Stomach (tissue), 9 donors: ENCODE results near the gene TNFSF10. TPM values are rescaled to one million over a fixed set of nuclear protein-coding genes. Genes with fewer than 3 reads are reported as not detected.
"Not testable (repeated sequence)": the region's sequence is repeated elsewhere in the genome, so short reads cannot be mapped to it uniquely, and the experiment has no call there.

ENCODE experiments used
- DNase-seq, 2 donors: peaks; one replicate each; pipeline versions ENCODE4 v3.0.0 to v3.0.0-alpha.2; 2013 to 2019
- H3K27ac ChIP-seq, 5 donors: fragments of 200-600 bp in 4 of 5; sonication (generic) in 4 of 5; one replicate each; pipeline ENCODE4 v1.5.1; 2013 to 2019; ENCODE audit warnings: mild to moderate bottlenecking in 1 of 5, moderate library complexity in 1 of 5
- H3K27me3 ChIP-seq, 3 donors: fragments of 200-600 bp; sonication (generic); one replicate each; pipeline ENCODE4 v1.5.1; 2017 to 2019; ENCODE audit warnings: mixed run types in 1 of 3
- H3K36me3 ChIP-seq, 4 donors: fragments of 200-600 bp; sonication (generic); 1 replicate in 3 of 4; 2 replicates in 1 of 4; pipeline ENCODE4 v1.5.1; 2016 to 2019
- H3K4me1 ChIP-seq, 4 donors: fragments of 200-600 bp; sonication (generic); one replicate each; pipeline ENCODE4 v1.5.1; 2016 to 2019
- H3K4me3 ChIP-seq, 4 donors: fragments of 200-600 bp; sonication (generic) in 3 of 4; one replicate each; pipeline ENCODE4 v1.5.1; 2016 to 2019; ENCODE audit warnings: mild to moderate bottlenecking in 1 of 4
- H3K9me3 ChIP-seq, 4 donors: fragments of 200-600 bp; sonication (generic); one replicate each; pipeline ENCODE4 v1.5.1; 2016 to 2019
- CTCF ChIP-seq, 7 experiments: fragments of 450-650 bp in 4 of 7; fragments of 200-600 bp in 3 of 7; sonication (generic) in 3 of 7; IDR thresholded peaks; one replicate each; pipeline ENCODE4 v1.5.1; 2016 to 2019; ENCODE audit warnings: antibody characterized with exemption in 7 of 7, control low read depth in 2 of 7, mild to moderate bottlenecking in 1 of 7
- EP300 ChIP-seq: sonication (generic); formaldehyde crosslinking; IDR thresholded peaks from one replicate; pipeline ENCODE4 v1.6.1; 2017; ENCODE audit warnings: antibody characterized with exemption
- POLR2A ChIP-seq, 4 donors: fragments of 450-650 bp; IDR thresholded peaks; one replicate each; pipeline ENCODE4 v1.6.1; 2016; ENCODE audit warnings: antibody characterized with exemption in 4 of 4, control low read depth in 2 of 4, mild to moderate bottlenecking in 1 of 4, moderate library complexity in 1 of 4
- POLR2AphosphoS5 ChIP-seq, 3 donors: sonication (generic); formaldehyde crosslinking; IDR thresholded peaks; one replicate each; pipeline ENCODE4 v1.6.1; 2016; ENCODE audit warnings: antibody characterized with exemption in 3 of 3
- WGBS, 5 donors: extraction: QIAGEN DNeasy Blood & Tissue Kit in 3 of 5; methylation state at CpG; one replicate each; pipeline versions ENCODE4 v1.1.5 to v1.1.7; 2013 to 2018; 5-methylcytosine and 5-hydroxymethylcytosine counted together
- intact Hi-C: fragments of 100-400 bp; cut with DNase I; formaldehyde crosslinking; loops from one replicate; pipeline ENCODE4 v1.15.1; 2023; ENCODE audit warnings: low total_unique reads
- polyA plus RNA-seq, 3 donors: library from polyadenylated mRNA; stranded (reverse); fragments of 200-250 nt; gene quantifications; one replicate each; pipeline ENCODE4 v1.2.3, GENCODE V29; 2013
- total RNA-seq, 5 donors: library from RNA; depleted of rRNA; stranded (reverse); fragments of >200 nt; gene quantifications; one replicate each; pipeline versions ENCODE4 v1.1.0 to v1.2.3, GENCODE V29; 2014 to 2016
- donor health status: healthy with polysubstance abuse.
- donor health status: Bipolar disorder and iron deficiency.
- donor health status: healthy.

The TNFSF10 gene
- total and polyA plus RNA-seq, 8 donors = 4.0 to 84.2 (median 23.8) TPM

GRCh38 chr3:172511783-172512762, 11.2 kb downstream of the TNFSF10 start:
- Histone ChIP-seq H3K27me3 (no peaks in the 10 kb centered on the region), H3K4me1 (peaks cover 27 to 55% (median 44%) of the 10 kb centered on the region in 4 donors), H3K9me3 (no peaks in the 10 kb centered on the region), H3K27ac (peak overlapping the region; percentile 3 to 91 (median 43)), H3K4me3 (no peak overlapping the region), H3K36me3 (peaks cover 5 to 78% (median 69%) of the 10 kb centered on the region in 4 donors)
- DNase-seq = peak; percentile 45 to 58
- WGBS, 5 donors = 66 to 83% (median 77%) methylated on average over 7 of the region's 7 CpGs
- intact Hi-C loops = no loop called here
- TF ChIP-seq POLR2A (IDR thresholded peaks at IDR 0.05) (no peak), CTCF (IDR thresholded peaks at IDR 0.05) (no peak), POLR2AphosphoS5 (IDR thresholded peaks at IDR 0.05) (peak in 1 of 3 donors; percentile 29), EP300 (no peak)

GRCh38 chr3:172506094-172506493, 17.1 kb downstream of the TNFSF10 start:
- no peaks in the 10 kb centered on the region for H3K27me3 ChIP-seq
- H3K9me3 ChIP-seq = peaks cover 0 to 5% (median 1%) of the 10 kb centered on the region in 4 donors
- no peak overlapping the region for H3K27ac ChIP-seq
- no peak for DNase-seq
- no peak overlapping the region for H3K4me3 ChIP-seq
- no peaks in the 10 kb centered on the region for H3K4me1 ChIP-seq
- TF ChIP-seq POLR2AphosphoS5 (IDR thresholded peaks at IDR 0.05) (no peak), EP300 (no peak), CTCF (IDR thresholded peaks at IDR 0.05) (no peak)
- peaks cover 15 to 61% (median 52%) of the 10 kb centered on the region in 4 donors for H3K36me3 ChIP-seq
- intact Hi-C loops = no loop called here

- Histone ChIP-seq H3K4me1 (no peaks in the 10 kb centered on the region), H3K9me3 (peaks cover 0 to 5% (median 1%) of the 10 kb centered on the region in 4 donors), H3K27me3 (no peaks in the 10 kb centered on the region), H3K27ac (no peak overlapping the region), H3K36me3 (peaks cover 5 to 16% (median 11%) of the 10 kb centered on the region in 4 donors), H3K4me3 (no peak overlapping the region)
- no peak for TF ChIP-seq POLR2A (IDR thresholded peaks at IDR 0.05)
- no peak for TF ChIP-seq CTCF (IDR thresholded peaks at IDR 0.05)
- no peak for TF ChIP-seq EP300
- no peak for TF ChIP-seq POLR2AphosphoS5 (IDR thresholded peaks at IDR 0.05)
- intact Hi-C loops = loop anchor here (5.0 kb wide), 1 partner anchor 86 kb away; no protein-coding TSS in a partner anchor
- no peak for DNase-seq
Observed at GRCh38 chr3:172501540-172501939, 21.7 kb downstream of the TNFSF10 start.

- DNase-seq = peak; percentile 83 to 89
- H3K27me3 ChIP-seq, intact Hi-C loops, H3K36me3 ChIP-seq, H3K27ac ChIP-seq, H3K9me3 ChIP-seq, H3K4me3 ChIP-seq, H3K4me1 ChIP-seq: not testable (repeated sequence)
- WGBS, 5 donors = 20 to 22% (median 21%) methylated on average over 4 of the region's 4 CpGs
- TF ChIP-seq CTCF (IDR thresholded peaks at IDR 0.05) = peak in 6 of 7 experiments; percentile 40 to 83 (median 73)
- TF ChIP-seq POLR2AphosphoS5 (IDR thresholded peaks at IDR 0.05) = peak in 2 of 3 donors; percentile 26 to 47
Observed at GRCh38 chr3:172490198-172490669, 33.0 kb downstream of the TNFSF10 start.
